ENCODE data around the gene SLC27A1.
"Not testable (repeated sequence)": the region's sequence is repeated elsewhere in the genome, so short reads cannot be mapped to it uniquely, and the experiment has no call there.

GRCh38 chr19:17499025-17499424, 28.7 kb downstream of the SLC27A1 start:
- TF ChIP-seq CTCF (IDR thresholded peaks at IDR 0.05), result peak in 4 of 12 donors; percentile 20 to 24 (median 23)
- not testable (repeated sequence) for TF ChIP-seq POLR2A (IDR thresholded peaks at IDR 0.05)
